SJSA1 (cell line): ENCODE measurements around the gene TMEM150A. TPM values are rescaled to one million over a fixed set of nuclear protein-coding genes. Genes with fewer than 3 reads are reported as not detected.
"Not testable (repeated sequence)": the region's sequence is repeated elsewhere in the genome, so short reads cannot be mapped to it uniquely, and the experiment has no call there.

Experiments used
- DNase-seq, 2 experiments: peaks; one replicate each; pipeline ENCODE4 v3.0.0-alpha.2; 2015 to 2020; ENCODE audit warnings: low spot score in 2 of 2, low read depth in 1 of 2
- H3K27ac ChIP-seq: fragments of 250-450 bp; sonication (Bioruptor Pico); 2 replicates; pipeline ENCODE4 v1.5.1; 2020; ENCODE audit warnings: mild to moderate bottlenecking, moderate library complexity
- H3K27me3 ChIP-seq: fragments of 250-450 bp; sonication (Bioruptor Pico); replicated peaks from 2 replicates; pipeline ENCODE4 v1.5.1; 2020; ENCODE audit warnings: mild to moderate bottlenecking, moderate library complexity
- H3K36me3 ChIP-seq: fragments of 250-450 bp; sonication (Bioruptor Pico); 2 replicates; pipeline ENCODE4 v1.5.1; 2020; ENCODE audit warnings: mild to moderate bottlenecking
- H3K4me1 ChIP-seq: fragments of 250-450 bp; sonication (Bioruptor Pico); replicated peaks from 2 replicates; pipeline ENCODE4 v1.6.1; 2021; ENCODE audit warnings: mild to moderate bottlenecking
- H3K4me3 ChIP-seq: fragments of 250-450 bp; sonication (Bioruptor Pico); 2 replicates; pipeline ENCODE4 v1.5.1; 2020; ENCODE audit warnings: mild to moderate bottlenecking
- H3K9me3 ChIP-seq: fragments of 250-450 bp; sonication (Bioruptor Pico); replicated peaks from 2 replicates; pipeline ENCODE4 v1.5.1; 2020; ENCODE audit warnings: mild to moderate bottlenecking
- total RNA-seq: library from RNA; depleted of rRNA; stranded (reverse); fragments of >200 nt; shearing (Covaris generic); gene quantifications from 2 replicates; pipeline ENCODE4 v1.2.3, GENCODE V29; 2014

TMEM150A gene
- total RNA-seq, 1 experiment from 2014 or later = 5.1 TPM

DNA sequence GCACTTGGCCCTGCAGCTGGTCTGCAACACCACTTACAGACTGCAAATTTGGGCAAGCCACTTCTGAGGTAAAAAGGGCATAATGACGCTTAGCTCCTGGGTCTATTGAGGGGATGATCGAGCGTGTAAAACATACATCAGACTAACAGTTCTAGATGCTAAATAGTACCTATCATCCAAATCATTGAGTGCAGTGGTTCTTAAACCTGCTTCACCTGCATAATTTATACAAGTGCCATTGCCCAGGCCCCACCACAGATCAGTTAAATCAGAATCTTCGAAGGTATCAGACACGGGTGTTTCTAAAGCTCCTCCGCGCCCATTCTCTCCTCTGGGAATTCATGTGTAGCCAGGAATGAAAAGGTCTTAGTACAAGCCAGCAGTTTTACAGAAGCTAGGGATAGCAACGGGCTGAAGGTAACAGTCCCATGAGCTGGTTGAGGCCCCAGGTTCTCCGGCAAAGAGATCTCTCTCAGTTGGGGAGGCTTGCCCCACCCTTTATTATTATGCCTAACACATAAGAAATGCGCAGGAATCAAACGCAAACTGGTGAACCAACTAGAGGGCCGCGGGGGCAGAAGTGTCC, 7.7 kb downstream of the TMEM150A start:
- peaks cover 29% of the 10 kb centered on the region for H3K36me3 ChIP-seq
- peaks cover 31% of the 10 kb centered on the region for H3K4me1 ChIP-seq
- no peak for DNase-seq
- peak overlapping the region; percentile 72 for H3K27ac ChIP-seq
- H3K27me3 ChIP-seq = no peaks in the 10 kb centered on the region
- H3K4me3 ChIP-seq = peak overlapping the region; percentile 55
- H3K9me3 ChIP-seq = no peaks in the 10 kb centered on the region

- Histone ChIP-seq H3K36me3 (peaks cover 17% of the 10 kb centered on the region), H3K27ac (no peak overlapping the region), H3K9me3 (no peaks in the 10 kb centered on the region), H3K4me3 (no peak overlapping the region), H3K27me3 (no peaks in the 10 kb centered on the region), H3K4me1 (peaks cover 43% of the 10 kb centered on the region)
- no peak for DNase-seq
These were observed 9.5 kb downstream of the TMEM150A start for GRCh38 chr2:85593023-85593422.

GRCh38 chr2:85592299-85592698, 10.2 kb downstream of the TMEM150A start:
- not testable (repeated sequence) for H3K4me3 ChIP-seq, DNase-seq, H3K27ac ChIP-seq, H3K9me3 ChIP-seq, H3K36me3 ChIP-seq, H3K27me3 ChIP-seq
- peaks cover 43% of the 10 kb centered on the region for H3K4me1 ChIP-seq

DNA sequence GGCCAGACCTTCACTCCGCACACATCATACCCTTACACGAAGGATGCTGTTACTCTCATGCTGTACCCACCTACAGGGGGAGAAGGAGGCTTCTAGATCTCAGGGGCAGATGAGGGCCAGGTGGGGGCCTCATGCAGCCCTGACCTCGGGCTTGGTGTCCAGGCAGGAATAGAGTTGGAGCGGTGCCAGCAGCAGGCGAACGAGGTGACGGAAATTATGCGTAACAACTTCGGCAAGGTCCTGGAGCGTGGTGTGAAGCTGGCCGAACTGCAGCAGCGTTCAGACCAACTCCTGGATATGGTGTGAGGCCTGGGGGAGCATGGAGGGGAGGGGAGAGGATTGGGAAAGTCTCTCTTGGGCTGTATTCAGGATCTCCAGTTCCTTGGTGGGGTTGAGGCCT, 10.9 kb downstream of the TMEM150A start:
- H3K9me3 ChIP-seq = no peaks in the 10 kb centered on the region
- no peaks in the 10 kb centered on the region for H3K27me3 ChIP-seq
- H3K27ac ChIP-seq = peak overlapping the region; percentile 74; the same call in 1 of the 2 replicates
- H3K4me1 ChIP-seq = peaks cover 42% of the 10 kb centered on the region
- peaks cover 2% of the 10 kb centered on the region for H3K36me3 ChIP-seq
- no peak overlapping the region for H3K4me3 ChIP-seq
- no peak for DNase-seq

DNA sequence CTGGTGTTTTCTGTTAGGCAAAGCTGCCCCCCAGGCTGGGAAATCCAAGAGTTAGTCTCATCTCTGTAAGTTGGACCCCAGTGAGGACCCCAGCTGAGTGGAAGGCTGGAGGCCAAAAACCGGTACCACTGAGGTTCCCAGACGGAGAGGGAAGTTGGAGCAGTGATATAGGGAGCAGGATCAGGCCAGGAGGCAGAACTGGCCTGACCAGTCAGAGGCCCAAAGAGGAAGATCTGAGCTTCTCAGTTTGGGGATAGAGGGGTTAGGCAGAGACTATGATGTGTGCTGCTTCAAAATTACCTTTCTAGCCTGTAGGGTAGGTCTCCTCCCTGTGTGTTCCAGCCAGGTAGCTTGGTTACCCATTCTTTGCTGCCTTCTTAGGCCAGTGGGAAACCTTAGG, 11.5 kb downstream of the TMEM150A start:
- Histone ChIP-seq H3K36me3 (no peaks in the 10 kb centered on the region; the same call in 1 of the 2 replicates), H3K9me3 (no peaks in the 10 kb centered on the region), H3K4me3 (no peak overlapping the region), H3K27me3 (no peaks in the 10 kb centered on the region), H3K4me1 (peaks cover 43% of the 10 kb centered on the region), H3K27ac (peak overlapping the region; percentile 74)
- no peak for DNase-seq

DNA sequence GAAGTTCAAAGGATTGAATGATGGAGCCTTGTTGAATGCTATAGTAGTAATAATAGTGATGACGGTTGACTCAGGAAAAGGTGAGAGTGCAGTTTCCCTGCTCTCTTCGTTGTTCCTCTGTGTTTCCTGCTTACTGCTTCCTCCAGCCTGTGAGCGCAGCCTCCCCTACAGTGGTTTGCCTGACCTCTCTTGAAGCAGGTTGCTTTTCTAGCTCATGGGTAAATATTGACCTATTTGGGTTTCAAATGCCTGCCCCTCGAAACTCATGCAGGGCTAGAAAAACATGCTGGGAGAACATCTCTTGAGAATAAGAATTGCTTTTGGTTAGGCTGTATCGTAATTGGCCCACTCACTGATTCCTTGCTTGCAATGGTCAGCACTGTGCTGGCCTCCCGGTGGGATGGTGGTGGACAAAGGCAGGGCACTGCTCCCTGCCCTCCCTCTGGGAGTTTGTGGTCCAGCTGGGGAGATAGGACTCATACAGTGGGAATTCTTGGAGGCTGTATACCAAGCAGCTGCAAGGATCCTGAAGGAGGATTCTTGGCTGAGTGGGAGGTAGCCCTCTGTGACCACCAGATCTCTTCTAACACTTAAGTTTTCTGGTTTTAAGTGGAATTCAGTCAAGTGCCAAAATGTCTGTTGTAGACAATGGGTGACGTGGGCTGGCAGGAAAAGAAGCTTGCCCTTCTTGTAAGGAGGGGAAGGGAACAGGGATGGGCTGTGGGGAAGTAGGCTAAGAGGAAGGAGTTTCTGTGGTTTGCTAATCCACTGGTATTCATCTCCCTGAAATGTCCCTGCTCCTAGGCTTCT, 12.3 kb downstream of the TMEM150A start:
- DNase-seq = peak; percentile 92 to 95
- Histone ChIP-seq H3K4me1 (peaks cover 51% of the 10 kb centered on the region), H3K4me3 (no peak overlapping the region), H3K36me3 (no peaks in the 10 kb centered on the region; the same call in 1 of the 2 replicates), H3K27me3 (no peaks in the 10 kb centered on the region), H3K9me3 (no peaks in the 10 kb centered on the region), H3K27ac (peak overlapping the region; percentile 74)

DNA sequence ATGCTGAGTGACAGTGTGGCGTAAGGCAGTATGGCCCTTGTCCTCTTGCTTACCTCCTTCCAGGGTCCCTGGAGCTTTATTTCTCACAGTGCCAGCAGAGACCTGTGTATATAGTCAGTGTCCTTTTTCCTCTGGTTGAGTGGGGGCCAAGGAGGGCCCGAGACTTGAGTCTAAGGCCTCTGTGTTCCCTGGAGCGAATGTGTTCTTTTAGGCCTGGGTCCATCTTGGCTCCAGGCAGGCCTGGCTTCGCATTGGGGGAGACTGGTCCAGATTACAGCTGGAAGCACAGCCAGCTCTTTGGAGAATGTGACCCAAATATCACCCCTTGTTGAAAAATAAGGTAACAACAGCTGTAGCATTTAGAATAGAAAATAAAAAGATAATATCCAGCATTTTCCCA, 13.3 kb downstream of the TMEM150A start:
- Histone ChIP-seq H3K9me3 (no peaks in the 10 kb centered on the region), H3K4me3 (no peak overlapping the region), H3K27ac (no peak overlapping the region; the same call in 1 of the 2 replicates), H3K36me3 (no peaks in the 10 kb centered on the region; the same call in 1 of the 2 replicates), H3K27me3 (no peaks in the 10 kb centered on the region), H3K4me1 (peaks cover 55% of the 10 kb centered on the region)
- no peak for DNase-seq

GRCh38 chr2:85588645-85589044, 13.9 kb downstream of the TMEM150A start:
- no peaks in the 10 kb centered on the region for H3K9me3 ChIP-seq
- no peaks in the 10 kb centered on the region; the same call in 1 of the 2 replicates for H3K36me3 ChIP-seq
- no peak for DNase-seq
- peaks cover 59% of the 10 kb centered on the region for H3K4me1 ChIP-seq
- no peak overlapping the region for H3K4me3 ChIP-seq
- no peaks in the 10 kb centered on the region for H3K27me3 ChIP-seq
- no peak overlapping the region for H3K27ac ChIP-seq

DNA sequence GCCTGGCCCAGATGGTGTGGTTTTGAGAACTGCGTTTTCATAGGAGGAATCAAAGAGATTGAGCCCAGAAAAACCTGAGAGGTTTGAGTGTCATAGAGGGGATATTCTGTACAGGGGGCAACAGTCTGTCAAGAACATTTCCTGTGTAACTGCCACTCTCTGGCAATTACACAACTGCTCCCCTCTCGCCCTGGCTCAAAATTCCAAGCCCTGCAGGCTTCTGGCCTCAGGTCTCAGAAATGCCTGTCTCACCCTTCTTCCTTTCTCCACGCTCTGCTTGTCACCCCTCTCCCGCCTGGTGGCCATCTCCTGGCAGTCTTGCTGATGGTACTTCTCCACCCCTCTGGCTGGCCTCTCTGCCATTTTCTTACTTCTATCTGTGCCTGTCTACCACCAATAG, 14.3 kb downstream of the TMEM150A start:
- H3K27me3 ChIP-seq = no peaks in the 10 kb centered on the region
- H3K27ac ChIP-seq = no peak overlapping the region
- peaks cover 60% of the 10 kb centered on the region for H3K4me1 ChIP-seq
- H3K4me3 ChIP-seq = no peak overlapping the region
- DNase-seq = no peak
- H3K9me3 ChIP-seq = no peaks in the 10 kb centered on the region
- H3K36me3 ChIP-seq = no peaks in the 10 kb centered on the region; the same call in 1 of the 2 replicates

DNA sequence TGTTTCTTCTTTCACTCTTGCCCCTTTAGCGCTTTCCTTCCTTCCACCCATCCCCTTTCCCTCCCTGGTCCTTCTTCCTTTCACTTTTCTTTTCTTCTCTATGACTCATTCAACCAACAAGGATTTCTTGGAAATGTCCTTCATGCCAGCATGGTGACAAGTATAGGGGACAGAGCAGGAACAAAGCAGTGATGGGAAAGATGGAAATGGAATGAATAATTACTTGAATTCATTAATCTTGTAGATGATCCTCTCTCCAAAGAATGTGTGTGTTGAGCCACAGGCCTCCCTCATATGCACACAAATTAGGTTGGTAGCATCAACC, 16.8 kb downstream of the TMEM150A start:
- peak in 1 of 2 experiments; percentile 87 for DNase-seq
- no peak overlapping the region for H3K4me3 ChIP-seq
- no peaks in the 10 kb centered on the region for H3K36me3 ChIP-seq
- H3K27me3 ChIP-seq = no peaks in the 10 kb centered on the region
- no peaks in the 10 kb centered on the region for H3K9me3 ChIP-seq
- peaks cover 49% of the 10 kb centered on the region for H3K4me1 ChIP-seq
- H3K27ac ChIP-seq = peak overlapping the region; percentile 81

- peak; percentile 89 to 90 for DNase-seq
- Histone ChIP-seq H3K4me3 (peak overlapping the region; percentile 60), H3K36me3 (no peaks in the 10 kb centered on the region), H3K27me3 (no peaks in the 10 kb centered on the region), H3K4me1 (peaks cover 44% of the 10 kb centered on the region), H3K9me3 (no peaks in the 10 kb centered on the region), H3K27ac (peak overlapping the region; percentile 81)
These were observed 17.4 kb downstream of the TMEM150A start for GRCh38 chr2:85584857-85585780.

GRCh38 chr2:85584354-85584856, 18.1 kb downstream of the TMEM150A start, which contains the start of gene VAMP5:
VAMP5 (plus strand) TSS chr2:85584431; CDS start chr2:85584491, 60 bp downstream.
- Histone ChIP-seq H3K4me3 (peak within 1 kb of the TSS; percentile 60), H3K36me3 (no peaks in the 10 kb centered on the region), H3K4me1 (peaks cover 37% of the 10 kb centered on the region), H3K27me3 (no peaks in the 10 kb centered on the region), H3K9me3 (no peaks in the 10 kb centered on the region), H3K27ac (peak within 1 kb of the TSS; percentile 81)
- DNase-seq = no peak

DNA sequence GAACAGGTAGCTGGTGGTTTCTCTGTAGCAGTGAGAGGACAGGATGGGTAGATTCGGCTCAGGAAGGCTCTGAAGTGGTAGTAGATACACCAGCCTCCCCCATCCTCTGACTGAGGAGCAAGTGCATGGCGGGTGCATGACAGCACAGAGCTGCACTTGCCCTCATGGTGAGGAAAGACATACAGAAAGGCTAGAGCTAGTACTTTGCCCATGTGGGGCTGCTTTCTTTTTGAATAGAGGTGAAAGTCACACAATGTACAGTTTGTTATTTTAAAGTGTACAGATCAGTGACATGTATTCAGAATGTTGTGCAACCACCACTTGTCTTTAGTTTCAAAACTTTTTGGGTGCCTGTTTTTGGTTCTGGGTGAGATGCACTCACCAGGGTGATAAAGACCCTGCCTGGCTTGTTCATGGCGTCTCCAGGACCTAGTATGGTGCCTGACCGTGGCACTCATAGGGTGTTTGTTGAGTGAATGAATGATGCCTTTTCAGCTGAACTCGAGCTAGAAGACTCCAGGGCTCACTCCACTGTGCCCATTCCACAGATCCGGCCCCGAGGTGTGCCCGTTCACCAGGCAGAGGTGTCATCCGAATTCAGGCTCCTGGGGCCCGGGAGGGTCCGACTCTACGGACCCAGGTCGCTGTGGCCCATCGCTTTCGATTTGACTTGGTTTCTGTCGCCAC, 18.7 kb downstream of the TMEM150A start:
- H3K4me1 ChIP-seq = peaks cover 31% of the 10 kb centered on the region
- no peaks in the 10 kb centered on the region for H3K9me3 ChIP-seq
- no peak for DNase-seq
- peak overlapping the region; percentile 60 for H3K4me3 ChIP-seq
- H3K27me3 ChIP-seq = no peaks in the 10 kb centered on the region
- H3K36me3 ChIP-seq = no peaks in the 10 kb centered on the region
- H3K27ac ChIP-seq = peak overlapping the region; percentile 81
